Prostate gland (tissue), 2 donors: ENCODE data around the gene TMEM207.

Experiments used
- CTCF ChIP-seq, 4 experiments: fragments of 200-600 bp in 2 of 4; fragments of 450-650 bp in 2 of 4; sonication (generic) in 2 of 4; IDR thresholded peaks; 1 replicate in 3 of 4; 2 replicates in 1 of 4; pipeline ENCODE4 v1.5.1; 2016 to 2019; ENCODE audit warnings: antibody characterized with exemption in 4 of 4, mild to moderate bottlenecking in 2 of 4, moderate library complexity in 2 of 4
- POLR2AphosphoS5 ChIP-seq: sonication (generic); formaldehyde crosslinking; IDR thresholded peaks from one replicate; pipeline ENCODE4 v1.6.1; 2017; ENCODE audit warnings: antibody characterized with exemption

GRCh38 chr3:190425833-190426232 lies 23.9 kb downstream of the TMEM207 start:
- no peak for TF ChIP-seq CTCF (IDR thresholded peaks at IDR 0.05)
- no peak for TF ChIP-seq POLR2AphosphoS5
